HG03175 (cell line): ENCODE data around the gene EBP.
"Not testable (repeated sequence)": the region's sequence is repeated elsewhere in the genome, so short reads cannot be mapped to it uniquely, and the experiment has no call there.

ENCODE experiments used
- ATAC-seq: cut with Tn5 transposase; IDR thresholded peaks from one replicate; pipeline ENCODE4 v1.9.1; 2021; ENCODE audit warnings: mild to moderate bottlenecking, moderate library complexity; ENCODE audit not compliant: unreplicated experiment

The EBP gene

DNA sequence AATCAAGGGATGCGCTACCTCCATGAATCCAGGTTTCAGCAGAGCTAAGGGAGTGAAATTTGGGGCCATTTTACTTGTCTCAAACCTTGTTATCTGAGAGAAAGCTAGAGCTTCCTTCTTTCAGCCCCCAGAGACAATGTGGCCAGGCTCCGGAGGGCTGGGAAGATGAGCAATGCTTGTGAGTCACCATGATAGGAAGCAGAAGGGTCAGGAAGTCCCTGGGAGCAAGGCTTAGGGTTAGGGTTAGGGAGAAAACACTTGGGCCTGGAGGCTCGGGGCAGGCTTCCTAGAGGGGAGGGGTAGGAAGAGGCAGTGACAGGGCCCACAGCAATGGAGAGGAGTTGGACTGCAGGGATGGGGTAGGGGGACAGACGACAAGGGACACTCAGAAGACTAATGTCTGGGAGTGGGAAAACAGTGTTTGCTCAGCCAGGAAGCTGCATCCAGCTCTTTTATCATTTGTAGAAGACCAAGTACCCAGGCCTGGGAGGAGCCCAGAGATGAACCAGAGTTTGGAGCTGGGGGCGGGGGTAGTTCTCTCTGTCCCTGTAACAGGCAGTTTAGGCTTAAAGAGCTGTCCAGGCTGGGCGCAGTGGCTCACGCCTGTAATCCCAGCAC is 29.2 kb upstream of the EBP start:
- ATAC-seq, result no peak

DNA sequence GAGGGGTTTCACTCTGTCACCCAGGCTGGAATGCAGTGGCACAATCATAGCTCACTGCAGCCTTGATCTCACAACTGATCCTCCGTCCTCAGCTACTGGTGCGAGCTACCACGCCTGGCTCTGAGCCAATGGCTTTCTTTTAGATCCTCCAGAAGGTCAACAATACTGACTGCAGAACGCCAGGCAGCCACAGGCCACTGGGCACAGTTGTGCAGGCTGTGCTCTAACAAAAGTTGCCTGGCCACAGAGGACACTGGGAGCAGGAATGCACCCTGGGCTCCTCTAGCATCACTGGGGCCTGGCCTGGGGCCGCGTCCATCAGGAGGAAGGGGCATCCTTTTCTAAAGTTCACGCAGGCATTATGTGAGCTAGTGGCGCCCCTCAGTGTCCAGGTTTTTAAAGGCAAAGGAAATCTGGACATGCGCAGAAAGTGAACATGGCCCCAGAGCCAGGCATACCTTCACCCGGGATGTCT is 27.7 kb upstream of the EBP start:
- no peak for ATAC-seq

DNA sequence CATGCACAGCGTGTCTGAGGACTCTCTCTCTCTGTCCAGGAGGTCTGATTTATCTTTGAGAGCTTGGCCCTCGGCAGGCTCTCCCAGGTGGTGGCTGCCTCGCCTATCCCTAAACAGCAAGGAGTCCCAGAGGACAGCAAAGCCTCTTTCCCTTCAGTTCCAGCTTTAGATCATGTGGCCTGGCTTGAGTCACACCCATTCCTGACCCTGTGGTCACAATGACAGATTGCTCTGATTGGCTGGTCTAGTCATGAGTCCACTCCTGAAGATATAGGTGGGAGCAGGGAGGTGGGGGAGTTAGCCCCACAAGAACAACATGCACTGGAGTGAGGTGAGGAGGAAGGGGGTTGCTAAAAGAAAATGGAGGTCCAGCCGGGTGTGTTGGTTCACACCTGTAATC is 24.9 kb upstream of the EBP start:
- no peak for ATAC-seq

DNA sequence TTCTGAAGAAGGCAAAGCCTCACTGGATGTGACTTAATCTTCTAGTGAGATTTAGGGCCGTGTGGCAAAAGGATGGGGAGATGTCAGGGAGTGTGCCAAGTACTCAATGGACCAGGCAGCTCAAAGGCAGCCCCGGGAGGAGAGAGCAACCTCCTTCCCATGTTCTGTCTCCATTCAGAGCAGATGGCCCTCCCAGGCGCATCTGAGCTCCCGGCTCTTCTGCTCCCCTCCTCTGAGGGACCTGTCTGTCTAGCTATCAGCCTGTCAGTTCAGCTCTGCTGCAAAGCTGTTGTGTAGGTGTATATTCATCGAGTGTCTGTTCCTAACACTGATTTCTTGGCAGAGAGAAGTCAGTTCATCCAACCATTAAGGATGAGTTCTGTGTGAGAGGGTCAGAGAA is 23.7 kb upstream of the EBP start:
- no peak for ATAC-seq

DNA sequence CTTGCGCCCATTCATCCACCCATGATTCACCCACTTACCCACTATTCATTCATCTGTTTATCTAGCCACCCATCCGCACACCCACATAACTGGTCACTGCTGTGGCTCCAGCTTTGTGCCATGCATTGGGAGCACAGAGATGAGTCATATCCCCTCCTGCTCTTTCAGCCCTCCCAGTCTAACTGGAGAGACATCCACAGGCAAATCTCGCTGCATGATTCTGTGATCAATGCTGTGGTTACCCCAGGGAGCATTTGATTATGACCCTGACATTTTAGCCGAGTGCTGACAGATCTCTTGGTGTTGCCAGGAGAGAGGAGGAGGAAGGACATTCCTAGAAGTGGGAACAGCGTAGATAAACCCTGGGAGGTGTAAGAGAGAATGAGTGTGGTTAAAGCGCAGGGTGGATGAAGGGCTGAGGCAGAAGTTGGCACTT is 23.2 kb upstream of the EBP start:
- ATAC-seq, result no peak

DNA sequence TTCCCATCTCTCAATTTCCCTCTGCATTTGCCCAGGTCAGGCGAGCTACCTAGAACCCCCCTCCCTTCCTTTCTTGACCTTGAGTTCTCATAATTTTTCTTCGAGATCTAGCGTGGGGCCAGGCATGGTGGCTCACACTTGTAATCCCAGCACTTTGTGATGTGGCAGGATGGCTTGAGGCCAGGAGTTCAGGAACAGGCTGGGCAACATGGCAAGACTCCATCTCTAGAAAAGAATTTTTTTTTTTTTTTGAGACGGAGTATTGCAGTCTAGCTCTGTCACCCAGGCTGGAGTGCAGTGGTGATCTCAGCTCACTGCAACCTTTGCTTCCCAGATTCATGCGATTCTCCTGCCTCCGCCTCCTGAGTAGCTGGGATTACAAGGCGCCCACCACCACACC is 17.3 kb upstream of the EBP start:
- no peak for ATAC-seq

DNA sequence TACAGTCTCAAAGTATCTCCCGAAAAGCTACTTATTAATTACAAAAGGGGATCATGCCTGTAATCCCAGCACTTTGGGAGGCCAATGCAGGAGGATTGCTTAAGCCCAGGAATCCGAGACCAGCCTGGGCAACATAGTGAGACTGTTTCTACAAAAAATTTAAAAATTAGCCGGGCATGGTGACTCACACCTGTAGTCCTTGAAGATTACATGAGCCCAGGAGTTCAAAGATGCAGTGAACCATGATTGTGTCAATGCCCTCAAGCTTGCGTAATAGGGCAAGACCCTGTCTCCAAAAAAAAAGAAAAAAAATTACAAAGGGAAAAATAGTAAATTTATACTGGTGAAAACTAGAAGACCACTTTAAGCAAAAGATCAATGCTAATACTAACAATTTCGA is 16.1 kb upstream of the EBP start:
- no peak for ATAC-seq

DNA sequence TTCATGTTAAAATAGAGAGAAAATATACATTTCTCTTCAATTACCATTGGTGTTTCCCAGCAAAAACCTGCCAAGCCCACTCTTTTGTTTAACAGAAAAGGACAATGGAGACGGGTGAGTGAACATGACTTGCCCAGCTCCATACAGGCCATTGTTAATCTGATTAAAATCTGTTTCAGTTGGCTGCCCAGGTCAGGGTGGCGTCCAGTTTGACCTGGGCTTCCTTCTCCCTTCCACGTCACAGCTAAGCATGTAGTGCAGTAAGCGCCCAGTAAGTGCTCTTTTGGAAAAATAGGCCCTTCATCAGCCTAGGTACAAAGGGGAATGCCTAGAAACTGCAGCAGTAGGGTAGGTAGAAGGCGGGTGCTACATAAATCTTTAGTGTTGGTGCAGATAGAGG is 14.4 kb upstream of the EBP start:
- ATAC-seq, result no peak

DNA sequence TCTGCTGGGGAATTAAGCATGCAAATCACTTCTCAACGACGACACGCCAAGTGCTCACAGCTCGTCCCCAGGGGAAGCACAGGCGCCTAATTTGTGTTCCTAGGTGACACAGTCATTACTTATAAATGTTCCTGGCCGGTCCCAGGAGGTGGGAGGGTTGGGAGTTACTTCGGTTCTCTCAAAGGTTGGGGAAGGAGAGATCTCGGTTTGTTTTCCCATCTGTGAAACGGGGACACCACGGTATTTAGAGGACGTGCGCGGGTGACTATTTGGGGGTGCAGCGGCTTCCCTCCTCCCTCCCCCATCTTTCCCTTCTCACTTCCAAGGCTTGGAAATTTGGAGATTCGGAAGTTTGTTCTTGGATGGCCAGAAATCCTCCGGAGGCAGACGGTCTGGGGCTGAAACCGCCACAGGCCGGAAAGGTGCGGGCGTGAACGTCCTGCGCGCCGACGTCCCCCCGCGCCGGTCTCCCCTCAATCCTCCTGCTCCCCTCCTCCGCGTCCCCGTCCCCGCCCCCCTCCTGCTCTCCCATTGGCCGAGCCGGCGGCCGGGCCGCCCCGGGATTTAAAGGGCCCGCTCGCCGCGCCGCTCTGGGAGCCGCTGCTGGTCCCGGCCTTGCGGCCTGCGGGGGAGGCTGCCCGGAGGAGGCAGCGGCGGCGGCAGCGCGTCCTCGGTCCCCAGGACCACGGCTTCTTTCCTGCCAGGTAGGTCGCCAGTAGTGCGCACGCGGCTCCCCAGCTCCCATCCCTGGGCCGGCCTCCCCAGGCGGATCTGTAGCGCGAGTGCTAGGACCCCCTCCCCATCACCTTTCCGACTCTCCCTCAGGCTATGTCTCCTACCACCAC is 13.0 kb upstream of the EBP start, which contains the start of gene PORCN:
PORCN (plus strand) TSS at position 593 of the 845 bp plus-strand sequence. CDS start 829 bp downstream, outside the sequence.
- ATAC-seq, result peak; percentile 81

DNA sequence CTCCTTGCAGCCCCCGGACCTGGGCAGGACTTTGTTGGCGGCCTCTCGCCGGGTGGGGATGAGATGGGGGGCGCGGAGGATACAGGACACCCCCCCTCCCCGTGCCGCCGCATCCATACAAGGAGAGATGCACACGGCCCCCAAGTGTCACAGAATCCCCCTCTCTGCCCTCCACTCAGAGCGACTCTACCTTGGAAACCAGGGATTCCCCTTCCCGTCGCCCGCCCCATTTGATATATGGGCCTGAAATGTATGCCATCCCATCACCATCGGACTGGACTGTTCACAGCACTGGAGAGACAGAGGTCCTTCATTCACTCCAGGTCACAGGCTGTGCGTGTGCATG is 12.4 kb upstream of the EBP start:
- peak; percentile 19 for ATAC-seq

DNA sequence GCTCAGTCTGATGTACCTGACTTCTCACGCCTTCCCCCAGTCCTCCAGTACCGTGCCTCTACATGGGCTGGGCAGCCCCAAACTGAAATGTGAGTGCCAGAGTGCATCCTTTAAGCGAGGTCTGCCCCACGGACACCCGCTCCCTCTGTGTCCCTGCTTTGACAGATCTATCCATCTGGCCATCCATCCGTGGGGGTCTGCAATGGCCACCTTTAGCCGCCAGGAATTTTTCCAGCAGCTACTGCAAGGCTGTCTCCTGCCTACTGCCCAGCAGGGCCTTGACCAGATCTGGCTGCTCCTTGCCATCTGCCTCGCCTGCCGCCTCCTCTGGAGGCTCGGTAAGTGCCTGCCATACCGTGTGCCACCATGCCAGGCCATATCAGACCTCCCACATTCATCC is 12.0 kb upstream of the EBP start:
- no peak for ATAC-seq

DNA sequence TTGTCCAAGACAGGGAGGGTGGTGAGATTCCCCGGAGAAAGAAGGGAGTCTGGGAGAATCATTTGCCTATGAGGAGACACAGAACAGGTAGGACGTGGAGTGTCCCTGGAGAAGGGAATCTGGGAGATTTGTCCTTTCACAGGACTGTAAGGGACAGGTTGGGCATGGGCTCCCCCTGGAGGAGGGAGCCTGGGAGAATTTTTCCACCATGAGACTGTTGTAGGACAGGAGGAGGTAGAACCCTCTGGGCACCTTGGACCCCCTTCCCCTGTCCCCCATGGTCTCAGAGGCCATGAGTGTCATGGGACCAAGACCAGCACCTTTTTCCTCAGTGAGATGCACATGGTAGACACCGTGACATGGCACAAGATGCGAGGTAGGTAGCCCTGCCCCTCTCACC is 10.0 kb upstream of the EBP start:
- ATAC-seq, result no peak

DNA sequence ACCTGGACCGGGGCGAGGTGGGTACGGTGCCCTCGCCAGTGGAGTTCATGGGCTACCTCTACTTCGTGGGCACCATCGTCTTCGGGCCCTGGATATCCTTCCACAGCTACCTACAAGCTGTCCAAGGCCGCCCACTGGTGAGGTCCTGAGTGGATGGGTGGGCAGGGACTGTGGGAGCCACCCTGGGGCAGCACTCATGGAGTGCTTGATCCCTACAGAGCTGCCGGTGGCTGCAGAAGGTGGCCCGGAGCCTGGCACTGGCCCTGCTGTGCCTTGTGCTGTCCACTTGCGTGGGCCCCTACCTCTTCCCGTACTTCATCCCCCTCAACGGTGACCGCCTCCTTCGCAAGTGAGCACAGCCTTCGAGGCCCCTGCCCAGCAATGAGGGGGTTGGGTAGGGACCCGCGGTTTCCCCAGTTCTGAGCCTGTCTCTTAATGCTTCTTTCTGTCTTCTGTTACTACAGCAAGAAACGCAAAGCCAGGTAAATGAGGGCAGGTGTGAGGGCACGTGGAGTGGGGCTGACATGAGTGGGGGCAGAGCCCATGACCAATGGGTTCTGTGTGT is 9.2 kb upstream of the EBP start:
- no peak for ATAC-seq

DNA sequence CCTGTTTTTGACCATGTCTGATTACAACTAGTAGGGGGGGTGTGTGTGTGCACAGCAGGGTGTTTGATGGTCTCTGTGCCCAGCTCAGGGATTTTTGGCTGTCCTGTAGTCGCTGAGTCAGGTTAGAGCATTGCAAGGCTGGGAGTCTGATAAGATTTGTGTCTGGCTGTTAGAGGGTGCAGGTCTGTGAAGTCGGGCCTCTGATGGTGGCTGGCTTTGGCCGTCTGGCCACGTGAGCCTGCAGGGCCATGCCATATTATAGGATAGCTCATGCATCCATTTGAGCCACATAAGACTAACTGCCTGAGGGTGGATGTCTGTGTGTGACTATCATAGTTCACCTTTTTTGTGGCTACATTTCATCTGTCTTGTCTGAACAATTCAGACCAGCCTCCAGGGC is 7.9 kb upstream of the EBP start:
- no peak for ATAC-seq

DNA sequence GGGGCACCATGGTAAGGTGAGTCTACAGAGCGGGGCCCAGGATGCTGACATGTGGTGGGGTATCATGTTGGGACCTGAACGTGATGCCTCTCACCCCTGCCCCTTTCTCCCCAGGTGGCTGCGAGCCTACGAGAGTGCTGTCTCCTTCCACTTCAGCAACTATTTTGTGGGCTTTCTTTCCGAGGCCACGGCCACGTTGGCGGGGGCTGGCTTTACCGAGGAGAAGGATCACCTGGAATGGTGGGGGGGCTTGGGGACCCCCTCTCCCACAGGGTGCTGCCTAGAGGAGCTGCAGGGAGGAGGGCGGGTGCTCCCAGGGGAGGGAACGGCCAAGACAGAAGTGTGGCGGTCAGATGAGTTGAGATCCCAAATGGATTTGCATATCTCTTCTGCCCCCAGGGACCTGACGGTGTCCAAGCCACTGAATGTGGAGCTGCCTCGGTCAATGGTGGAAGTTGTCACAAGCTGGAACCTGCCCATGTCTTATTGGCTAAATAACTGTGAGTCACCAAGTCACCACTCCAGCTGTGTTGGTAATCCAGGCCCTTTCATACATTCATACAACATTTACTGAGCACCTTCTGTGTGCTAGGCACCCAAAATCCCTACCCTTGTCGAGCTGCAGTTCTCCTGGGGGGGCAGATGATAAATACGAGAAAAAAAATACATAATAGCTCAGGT is 7.3 kb upstream of the EBP start:
- no peak for ATAC-seq

DNA sequence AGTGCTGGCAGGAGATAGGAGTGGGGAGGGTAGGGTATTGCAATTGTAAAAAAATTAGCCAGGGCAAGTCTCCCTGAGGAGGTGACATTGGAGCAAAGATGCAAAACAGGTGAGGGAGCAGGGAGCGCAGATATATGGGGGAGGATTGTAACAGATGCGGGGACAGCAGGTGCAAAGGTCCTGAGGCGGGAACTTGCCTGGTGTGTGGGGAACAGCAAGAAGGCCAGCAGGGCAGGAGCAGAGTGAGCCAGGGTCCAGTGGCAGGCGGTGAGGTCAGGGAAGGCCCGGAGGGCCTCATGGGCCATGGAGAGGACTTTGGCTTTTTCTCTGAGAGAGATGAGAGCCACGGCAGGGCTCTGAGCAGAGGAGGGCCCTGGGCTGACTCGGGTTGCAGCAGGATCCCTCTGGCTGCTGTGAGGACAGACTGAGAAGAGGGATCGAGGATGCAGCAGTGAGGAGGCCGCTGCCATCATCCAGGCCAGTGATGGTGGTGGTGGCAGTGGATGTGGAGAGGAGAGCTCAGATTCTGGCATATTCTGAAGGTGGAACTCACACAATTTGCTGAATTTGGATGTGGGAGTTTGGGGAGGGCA is 6.6 kb upstream of the EBP start:
- ATAC-seq, result no peak

DNA sequence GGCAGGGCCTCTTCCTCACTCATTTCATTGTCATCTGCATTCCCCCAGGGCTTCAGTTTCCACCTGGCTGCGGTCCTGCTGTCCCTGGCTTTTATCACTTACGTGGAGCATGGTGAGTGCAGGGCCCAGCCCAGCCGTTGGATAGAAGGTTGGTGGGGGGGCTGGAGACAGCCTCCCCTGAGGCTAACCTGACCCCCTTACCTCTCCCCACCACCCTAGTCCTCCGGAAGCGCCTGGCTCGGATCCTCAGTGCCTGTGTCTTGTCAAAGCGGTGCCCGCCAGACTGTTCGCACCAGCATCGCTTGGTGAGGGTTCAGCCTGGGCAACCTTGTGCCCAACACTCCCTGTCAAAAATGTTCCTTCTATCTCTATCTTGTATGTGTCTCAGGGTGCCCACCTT is 5.8 kb upstream of the EBP start:
- ATAC-seq, result no peak

DNA sequence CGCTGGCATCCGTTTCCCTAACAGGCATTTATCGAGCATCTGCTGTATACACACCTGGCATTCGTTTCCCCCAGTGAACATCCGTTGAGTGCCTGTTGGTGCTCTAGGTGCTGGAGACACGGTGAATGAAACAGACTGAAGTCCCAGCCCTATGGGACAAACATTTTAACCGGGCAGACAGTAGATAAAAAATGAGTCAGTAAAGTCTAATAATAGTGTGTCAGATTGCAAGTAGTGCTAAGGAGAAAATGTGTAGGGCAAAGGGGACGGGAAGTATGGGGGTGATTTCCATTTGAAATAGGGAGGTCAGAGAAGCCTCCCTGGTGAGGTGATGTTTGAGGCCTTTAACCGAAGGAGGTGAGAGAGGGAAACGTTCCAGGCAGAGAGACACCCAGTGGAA is 5.3 kb upstream of the EBP start:
- no peak for ATAC-seq

DNA sequence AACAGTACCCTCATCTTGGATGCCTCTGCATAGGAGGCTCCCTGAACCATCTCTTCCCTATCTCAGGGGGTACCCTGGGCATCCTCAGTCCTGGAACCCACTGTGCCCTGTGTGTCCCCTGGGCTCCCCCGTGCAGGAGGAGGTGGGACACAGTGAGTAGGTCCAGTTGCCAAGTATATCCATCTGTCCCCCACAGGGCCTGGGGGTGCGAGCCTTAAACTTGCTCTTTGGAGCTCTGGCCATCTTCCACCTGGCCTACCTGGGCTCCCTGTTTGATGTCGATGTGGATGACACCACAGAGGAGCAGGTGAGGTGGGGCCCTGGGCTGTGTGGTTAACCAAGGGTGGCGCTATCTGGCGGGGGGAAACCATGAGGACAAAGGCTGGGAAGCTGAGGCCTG is 4.6 kb upstream of the EBP start:
- ATAC-seq, result no peak

DNA sequence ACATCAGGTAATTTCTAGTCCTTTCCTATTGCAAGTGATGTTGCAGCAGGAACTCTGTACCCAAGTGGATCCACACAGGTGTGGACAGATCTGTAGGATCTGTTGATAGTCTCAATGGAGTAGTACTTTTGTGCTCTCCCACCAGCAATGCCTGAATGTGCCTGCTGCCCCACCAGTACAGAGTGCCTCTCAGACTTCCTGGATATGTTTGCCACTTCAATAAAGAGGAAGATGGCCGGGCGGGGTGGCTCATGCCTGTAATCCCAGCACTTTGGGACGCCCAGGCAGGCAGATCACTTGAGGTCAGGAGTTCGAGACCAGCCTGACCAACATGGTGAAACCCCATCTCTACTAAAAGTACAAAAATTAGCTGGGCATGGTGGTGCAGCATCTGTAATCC is 2.1 kb upstream of the EBP start:
- ATAC-seq, result not testable (repeated sequence)

DNA sequence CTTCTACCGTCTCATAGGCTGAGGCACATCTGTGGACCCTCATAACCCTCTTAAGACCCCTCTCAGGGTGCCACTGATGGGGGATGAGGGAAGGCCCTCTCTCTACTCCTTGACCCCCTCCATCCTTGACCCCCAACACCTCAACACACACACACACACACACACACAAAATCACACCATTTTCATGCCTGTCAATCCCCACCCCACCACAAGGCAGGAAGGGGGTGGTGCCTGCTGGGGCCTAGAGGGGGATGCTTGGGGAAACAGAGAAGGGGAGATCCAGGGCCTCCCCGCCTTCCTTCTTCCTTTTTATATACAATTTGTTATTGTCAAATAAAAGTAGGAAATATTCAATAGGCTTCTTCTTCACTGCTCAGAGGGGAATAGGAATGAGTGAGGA is 1.2 kb upstream of the EBP start:
- ATAC-seq, result no peak
